ENCODE measurements around the gene CIAO2B.

- TF ChIP-seq, protein P1, sequence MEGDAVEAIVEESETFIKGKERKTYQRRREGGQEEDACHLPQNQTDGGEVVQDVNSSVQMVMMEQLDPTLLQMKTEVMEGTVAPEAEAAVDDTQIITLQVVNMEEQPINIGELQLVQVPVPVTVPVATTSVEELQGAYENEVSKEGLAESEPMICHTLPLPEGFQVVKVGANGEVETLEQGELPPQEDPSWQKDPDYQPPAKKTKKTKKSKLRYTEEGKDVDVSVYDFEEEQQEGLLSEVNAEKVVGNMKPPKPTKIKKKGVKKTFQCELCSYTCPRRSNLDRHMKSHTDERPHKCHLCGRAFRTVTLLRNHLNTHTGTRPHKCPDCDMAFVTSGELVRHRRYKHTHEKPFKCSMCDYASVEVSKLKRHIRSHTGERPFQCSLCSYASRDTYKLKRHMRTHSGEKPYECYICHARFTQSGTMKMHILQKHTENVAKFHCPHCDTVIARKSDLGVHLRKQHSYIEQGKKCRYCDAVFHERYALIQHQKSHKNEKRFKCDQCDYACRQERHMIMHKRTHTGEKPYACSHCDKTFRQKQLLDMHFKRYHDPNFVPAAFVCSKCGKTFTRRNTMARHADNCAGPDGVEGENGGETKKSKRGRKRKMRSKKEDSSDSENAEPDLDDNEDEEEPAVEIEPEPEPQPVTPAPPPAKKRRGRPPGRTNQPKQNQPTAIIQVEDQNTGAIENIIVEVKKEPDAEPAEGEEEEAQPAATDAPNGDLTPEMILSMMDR (conservative IDR thresholded peaks at IDR 0.05; ENCODE audit: low read depth in 2 of 2) = no peak
- no peak for TF ChIP-seq POLR2AphosphoS5 (IDR thresholded peaks at IDR 0.05; ENCODE audit: low read depth)
- TF ChIP-seq CREB1 (CRISPR knock-in tag; IDR thresholded peaks at IDR 0.05; ENCODE audit: low read depth) = no peak
- TF ChIP-seq, protein P2, sequence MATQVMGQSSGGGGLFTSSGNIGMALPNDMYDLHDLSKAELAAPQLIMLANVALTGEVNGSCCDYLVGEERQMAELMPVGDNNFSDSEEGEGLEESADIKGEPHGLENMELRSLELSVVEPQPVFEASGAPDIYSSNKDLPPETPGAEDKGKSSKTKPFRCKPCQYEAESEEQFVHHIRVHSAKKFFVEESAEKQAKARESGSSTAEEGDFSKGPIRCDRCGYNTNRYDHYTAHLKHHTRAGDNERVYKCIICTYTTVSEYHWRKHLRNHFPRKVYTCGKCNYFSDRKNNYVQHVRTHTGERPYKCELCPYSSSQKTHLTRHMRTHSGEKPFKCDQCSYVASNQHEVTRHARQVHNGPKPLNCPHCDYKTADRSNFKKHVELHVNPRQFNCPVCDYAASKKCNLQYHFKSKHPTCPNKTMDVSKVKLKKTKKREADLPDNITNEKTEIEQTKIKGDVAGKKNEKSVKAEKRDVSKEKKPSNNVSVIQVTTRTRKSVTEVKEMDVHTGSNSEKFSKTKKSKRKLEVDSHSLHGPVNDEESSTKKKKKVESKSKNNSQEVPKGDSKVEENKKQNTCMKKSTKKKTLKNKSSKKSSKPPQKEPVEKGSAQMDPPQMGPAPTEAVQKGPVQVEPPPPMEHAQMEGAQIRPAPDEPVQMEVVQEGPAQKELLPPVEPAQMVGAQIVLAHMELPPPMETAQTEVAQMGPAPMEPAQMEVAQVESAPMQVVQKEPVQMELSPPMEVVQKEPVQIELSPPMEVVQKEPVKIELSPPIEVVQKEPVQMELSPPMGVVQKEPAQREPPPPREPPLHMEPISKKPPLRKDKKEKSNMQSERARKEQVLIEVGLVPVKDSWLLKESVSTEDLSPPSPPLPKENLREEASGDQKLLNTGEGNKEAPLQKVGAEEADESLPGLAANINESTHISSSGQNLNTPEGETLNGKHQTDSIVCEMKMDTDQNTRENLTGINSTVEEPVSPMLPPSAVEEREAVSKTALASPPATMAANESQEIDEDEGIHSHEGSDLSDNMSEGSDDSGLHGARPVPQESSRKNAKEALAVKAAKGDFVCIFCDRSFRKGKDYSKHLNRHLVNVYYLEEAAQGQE (IDR thresholded peaks at IDR 0.05; ENCODE audit: unreplicated experiment) = no peak
- no peak for TF ChIP-seq JUNB (IDR thresholded peaks at IDR 0.05; ENCODE audit: unreplicated experiment)
- no peak for TF ChIP-seq EZH2 (IDR thresholded peaks at IDR 0.05; ENCODE audit: low read depth, unreplicated experiment)
Measured at GRCh38 chr16:66942981-66943380, 8.8 kb upstream of the CIAO2B start.

Data from GM23338 (cell line).